GM19238 (cell line): ENCODE results near the gene ARGLU1.
A peak's percentile ranks its signal among the peaks of the same experiment; 100 is the strongest.

ENCODE experiments used
- DNase-seq: peaks from one replicate; pipeline ENCODE4 v3.0.0; 2011; ENCODE audit warnings: low spot score; ENCODE audit not compliant: insufficient read length

ARGLU1 gene

GRCh38 chr13:106587787-106588186, 19.9 kb upstream of the ARGLU1 start:
- DNase-seq, result no peak

GRCh38 chr13:106586648-106587166, 18.8 kb upstream of the ARGLU1 start:
- no peak for DNase-seq

GRCh38 chr13:106581225-106581624, 13.3 kb upstream of the ARGLU1 start:
- DNase-seq, result no peak

- DNase-seq, result no peak
Observed at GRCh38 chr13:106575896-106576295, 8.0 kb upstream of the ARGLU1 start.

- DNase-seq, result no peak
Observed at GRCh38 chr13:106573868-106574267, 5.9 kb upstream of the ARGLU1 start.

- no peak for DNase-seq
Observed at GRCh38 chr13:106573284-106573846, 5.4 kb upstream of the ARGLU1 start.

- no peak for DNase-seq
Observed at GRCh38 chr13:106570299-106570852, 2.4 kb upstream of the ARGLU1 start.

- no peak for DNase-seq
Observed at GRCh38 chr13:106569233-106570095, 1.5 kb upstream of the ARGLU1 start.

- DNase-seq, result no peak
Observed at GRCh38 chr13:106568299-106569003, 514 bp upstream of the ARGLU1 start.

GRCh38 chr13:106566641-106567473, 1.1 kb downstream of the ARGLU1 start:
- DNase-seq, result peak; percentile 62

GRCh38 chr13:106565127-106565775, 2.7 kb downstream of the ARGLU1 start:
- DNase-seq, result no peak

GRCh38 chr13:106562301-106562700, 5.6 kb downstream of the ARGLU1 start:
- DNase-seq, result no peak

GRCh38 chr13:106561551-106562170, 6.3 kb downstream of the ARGLU1 start:
- DNase-seq, result no peak

- no peak for DNase-seq
Observed at GRCh38 chr13:106560821-106561220, 7.1 kb downstream of the ARGLU1 start.

- no peak for DNase-seq
Observed at GRCh38 chr13:106558527-106558926, 9.4 kb downstream of the ARGLU1 start.

- no peak for DNase-seq
Observed at GRCh38 chr13:106555631-106556328, 12.2 kb downstream of the ARGLU1 start.

GRCh38 chr13:106551751-106552150, 16.2 kb downstream of the ARGLU1 start:
- DNase-seq, result no peak

GRCh38 chr13:106551350-106551749, 16.6 kb downstream of the ARGLU1 start:
- DNase-seq, result no peak

GRCh38 chr13:106550570-106551135, 17.3 kb downstream of the ARGLU1 start:
- DNase-seq, result no peak
